Skeletal muscle tissue (tissue), 4 donors: Measurements from ENCODE around the gene DGKE. TPM values are rescaled to one million over a fixed set of nuclear protein-coding genes. Genes with fewer than 3 reads are reported as not detected.

Experiments
- H3K27ac ChIP-seq: one replicate; pipeline ENCODE4 v1.7.0; 2013; ENCODE audit warnings: mild to moderate bottlenecking, low read depth, low read length, inconsistent platforms
- H3K27me3 ChIP-seq, 3 donors: one replicate each; pipeline ENCODE4 v1.7.0; 2013; ENCODE audit warnings: low read length in 3 of 3; ENCODE audit not compliant: control insufficient read depth in 3 of 3, insufficient read depth in 3 of 3
- H3K36me3 ChIP-seq, 3 donors: one replicate each; pipeline ENCODE4 v1.7.0; 2013; ENCODE audit warnings: low read length in 3 of 3; ENCODE audit not compliant: control insufficient read depth in 3 of 3, insufficient read depth in 3 of 3
- H3K4me1 ChIP-seq, 3 donors: one replicate each; pipeline ENCODE4 v1.7.0; 2013; ENCODE audit warnings: low read length in 3 of 3, mild to moderate bottlenecking in 3 of 3; ENCODE audit not compliant: control insufficient read depth in 3 of 3, insufficient read depth in 3 of 3
- H3K4me3 ChIP-seq, 3 donors: one replicate each; pipeline ENCODE4 v1.7.0; 2013; ENCODE audit warnings: low read length in 3 of 3
- H3K9ac ChIP-seq, 3 donors: one replicate each; pipeline ENCODE4 v1.7.0; 2013; ENCODE audit warnings: low read length in 3 of 3, mild to moderate bottlenecking in 3 of 3, moderate library complexity in 2 of 3, low read depth in 1 of 3
- H3K9me3 ChIP-seq, 3 donors: one replicate each; pipeline ENCODE4 v1.7.0; 2013; ENCODE audit warnings: low read length in 3 of 3; ENCODE audit not compliant: control insufficient read depth in 3 of 3
- total RNA-seq: library from RNA; depleted of rRNA; stranded (reverse); fragments of >200 nt; gene quantifications from one replicate; pipeline ENCODE4 v1.2.3, GENCODE V29; 2014
- donor health status: Osteomylitis.

DGKE gene
- total RNA-seq, 1 donor from 2014 or later: 6.8 TPM

GRCh38 chr17:56908001-56908542, 74.1 kb downstream of the DGKE start:
- Histone ChIP-seq H3K27ac (peak overlapping the region; percentile 29), H3K36me3 (peaks cover 44 to 45% (median 45%) of the 10 kb centered on the region in 3 donors), H3K4me1 (peaks cover 38 to 42% (median 41%) of the 10 kb centered on the region in 3 donors)

DNA sequence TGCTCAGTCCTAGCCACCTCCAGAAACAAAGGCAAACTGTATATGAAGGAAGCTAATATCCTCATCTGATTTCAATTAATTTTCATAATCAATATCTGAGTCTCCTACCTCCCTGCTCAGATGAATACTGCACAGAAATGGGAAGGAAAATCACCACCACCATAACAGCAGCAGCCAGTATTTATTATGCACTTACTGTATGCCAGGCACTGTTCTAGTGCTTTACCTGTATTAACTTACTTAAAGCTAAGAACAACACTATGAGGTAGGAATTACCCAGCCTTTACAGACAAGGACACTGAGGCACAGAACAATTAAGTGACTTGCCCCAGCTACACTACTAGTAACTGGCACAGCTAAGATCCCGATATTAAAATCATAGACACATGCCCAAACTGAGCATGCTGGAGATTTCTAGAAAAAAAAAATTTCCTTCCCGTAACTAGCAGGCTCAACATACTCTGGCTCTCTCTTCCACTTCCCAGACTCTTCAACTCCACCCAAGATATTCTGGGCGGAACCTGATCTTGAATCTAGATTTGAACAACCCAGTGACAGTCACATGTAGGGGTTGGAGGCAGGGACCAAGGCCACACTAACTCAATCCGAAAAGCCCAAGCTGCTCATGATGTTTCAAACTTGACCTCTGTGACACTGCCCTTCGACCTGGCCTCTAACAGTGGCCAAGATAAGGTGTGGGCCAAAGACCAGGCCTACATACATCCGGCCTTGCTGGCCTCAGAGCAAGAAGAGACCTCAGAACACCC, 76.0 kb downstream of the DGKE start:
- H3K9ac ChIP-seq: peak overlapping the region in 1 of 3 donors; percentile 52
- peaks cover 28 to 31% (median 30%) of the 10 kb centered on the region in 3 donors for H3K36me3 ChIP-seq
- H3K27ac ChIP-seq: peak overlapping the region; percentile 76
- H3K27me3 ChIP-seq: no peaks in the 10 kb centered on the region
- H3K4me1 ChIP-seq: peaks cover 44 to 54% (median 45%) of the 10 kb centered on the region in 3 donors
- no peaks in the 10 kb centered on the region for H3K9me3 ChIP-seq
- peak overlapping the region; percentile 17 to 52 (median 45) for H3K4me3 ChIP-seq

More at GRCh38 chr17:56908001-56908542, 74.1 kb downstream of the DGKE start:
- Histone ChIP-seq H3K4me3 (no peak overlapping the region), H3K9me3 (no peaks in the 10 kb centered on the region), H3K27me3 (no peaks in the 10 kb centered on the region), H3K9ac (peak overlapping the region in 1 of 3 donors; percentile 8)

- peak overlapping the region; percentile 76 for H3K27ac ChIP-seq
- H3K36me3 ChIP-seq: peaks cover 23 to 29% (median 28%) of the 10 kb centered on the region in 3 donors
- H3K27me3 ChIP-seq: no peaks in the 10 kb centered on the region
- H3K4me1 ChIP-seq: peaks cover 50 to 61% (median 52%) of the 10 kb centered on the region in 3 donors
- no peaks in the 10 kb centered on the region for H3K9me3 ChIP-seq
- peak overlapping the region; percentile 17 to 52 (median 45) for H3K4me3 ChIP-seq
- peak overlapping the region in 2 of 3 donors; percentile 4 to 52 for H3K9ac ChIP-seq
These were observed 76.7 kb downstream of the DGKE start for GRCh38 chr17:56910509-56911235.

GRCh38 chr17:56912105-56912999, 78.4 kb downstream of the DGKE start:
- Histone ChIP-seq H3K36me3 (peaks cover 13 to 18% (median 14%) of the 10 kb centered on the region in 3 donors), H3K4me1 (peaks cover 53 to 66% (median 56%) of the 10 kb centered on the region in 3 donors), H3K27me3 (no peaks in the 10 kb centered on the region), H3K27ac (peak overlapping the region; percentile 88), H3K4me3 (peak overlapping the region; percentile 88 to 99 (median 99)), H3K9ac (peak overlapping the region; percentile 91 to 98 (median 93)), H3K9me3 (no peaks in the 10 kb centered on the region)

GRCh38 chr17:56913000-56913311, 79.0 kb downstream of the DGKE start:
- H3K4me3 ChIP-seq: peak overlapping the region; percentile 88 to 99 (median 99)
- peaks cover 53 to 66% (median 56%) of the 10 kb centered on the region in 3 donors for H3K4me1 ChIP-seq
- H3K36me3 ChIP-seq: peaks cover 7 to 12% (median 8%) of the 10 kb centered on the region in 3 donors
- peak overlapping the region; percentile 91 to 98 (median 93) for H3K9ac ChIP-seq
- no peaks in the 10 kb centered on the region for H3K27me3 ChIP-seq
- H3K27ac ChIP-seq: peak overlapping the region; percentile 88
- no peaks in the 10 kb centered on the region for H3K9me3 ChIP-seq

DNA sequence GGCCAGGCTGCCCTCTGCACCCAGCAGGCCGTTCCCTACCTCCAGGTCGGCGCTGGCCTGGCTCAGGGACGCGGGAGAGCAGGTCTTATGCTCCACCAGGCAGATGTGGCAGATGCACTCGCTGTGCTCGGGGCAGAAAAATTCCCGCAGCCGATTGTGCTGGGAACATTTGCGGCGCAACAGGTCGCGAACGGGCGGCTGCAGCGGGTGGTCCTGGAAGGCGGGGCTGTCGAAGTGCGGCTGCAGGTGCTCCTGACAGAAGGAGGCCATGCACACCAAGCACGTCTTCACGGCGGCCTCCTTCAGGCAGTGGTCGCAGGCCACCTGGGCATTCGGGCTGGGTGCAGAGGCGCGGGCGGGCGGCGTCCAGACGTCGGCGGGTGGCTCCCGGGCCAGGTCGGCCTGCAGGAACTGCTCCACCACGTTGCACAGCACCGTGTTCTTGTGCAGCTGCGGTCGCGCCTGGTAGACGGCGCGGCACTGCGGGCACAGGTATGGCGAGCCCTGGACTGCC, 79.5 kb downstream of the DGKE start:
- H3K4me3 ChIP-seq: peak overlapping the region; percentile 88 to 99 (median 99)
- H3K27ac ChIP-seq: peak overlapping the region; percentile 88
- peaks cover 3 to 8% (median 4%) of the 10 kb centered on the region in 3 donors for H3K36me3 ChIP-seq
- H3K27me3 ChIP-seq: no peaks in the 10 kb centered on the region
- peaks cover 52 to 63% (median 53%) of the 10 kb centered on the region in 3 donors for H3K4me1 ChIP-seq
- peak overlapping the region; percentile 91 to 98 (median 93) for H3K9ac ChIP-seq
- no peaks in the 10 kb centered on the region for H3K9me3 ChIP-seq

DNA sequence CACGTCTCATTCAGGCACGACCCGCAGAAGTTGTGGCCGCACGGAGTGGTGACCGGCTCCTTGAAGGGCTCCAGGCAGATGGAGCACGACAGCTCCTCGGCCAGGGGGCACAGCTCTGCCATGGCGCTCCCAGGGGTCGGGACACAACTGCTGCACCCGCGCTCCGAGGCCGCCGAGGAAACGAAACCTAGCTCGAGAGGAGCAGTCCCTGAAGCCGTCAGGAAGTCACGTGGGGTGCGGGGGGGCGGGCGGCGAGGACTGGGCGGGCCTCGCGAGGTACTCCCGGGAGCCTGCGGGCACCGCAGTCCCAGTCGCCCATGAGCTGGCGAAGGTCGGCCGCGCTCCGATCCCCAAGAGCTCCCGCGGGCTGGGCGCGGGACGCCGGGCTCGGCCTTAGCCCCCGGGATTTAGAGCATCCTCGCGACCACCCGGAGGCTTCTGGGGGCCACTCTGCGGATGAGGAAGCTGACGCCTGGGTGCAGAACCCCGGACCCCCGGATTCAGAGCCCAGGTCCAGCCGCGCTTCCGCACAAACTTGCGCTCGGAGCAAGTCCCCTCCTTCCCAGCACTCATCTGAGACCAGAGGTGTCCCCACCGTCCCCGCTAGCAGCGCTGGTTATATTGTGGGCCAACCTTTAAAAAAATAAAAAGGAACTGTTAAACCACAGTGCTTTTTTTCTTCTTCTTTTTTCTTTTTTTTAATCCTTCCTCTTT, 80.1 kb downstream of the DGKE start, which contains the start of gene TRIM25:
Gene TRIM25 (minus strand): TSS at position 183 of the 714 bp plus-strand sequence. CDS start 61 bp downstream, at position 122.
- Histone ChIP-seq H3K36me3 (peaks cover 0 to 6% (median 0%) of the 10 kb centered on the region in 3 donors), H3K9me3 (no peaks in the 10 kb centered on the region), H3K4me1 (peaks cover 46 to 58% (median 48%) of the 10 kb centered on the region in 3 donors)

DNA sequence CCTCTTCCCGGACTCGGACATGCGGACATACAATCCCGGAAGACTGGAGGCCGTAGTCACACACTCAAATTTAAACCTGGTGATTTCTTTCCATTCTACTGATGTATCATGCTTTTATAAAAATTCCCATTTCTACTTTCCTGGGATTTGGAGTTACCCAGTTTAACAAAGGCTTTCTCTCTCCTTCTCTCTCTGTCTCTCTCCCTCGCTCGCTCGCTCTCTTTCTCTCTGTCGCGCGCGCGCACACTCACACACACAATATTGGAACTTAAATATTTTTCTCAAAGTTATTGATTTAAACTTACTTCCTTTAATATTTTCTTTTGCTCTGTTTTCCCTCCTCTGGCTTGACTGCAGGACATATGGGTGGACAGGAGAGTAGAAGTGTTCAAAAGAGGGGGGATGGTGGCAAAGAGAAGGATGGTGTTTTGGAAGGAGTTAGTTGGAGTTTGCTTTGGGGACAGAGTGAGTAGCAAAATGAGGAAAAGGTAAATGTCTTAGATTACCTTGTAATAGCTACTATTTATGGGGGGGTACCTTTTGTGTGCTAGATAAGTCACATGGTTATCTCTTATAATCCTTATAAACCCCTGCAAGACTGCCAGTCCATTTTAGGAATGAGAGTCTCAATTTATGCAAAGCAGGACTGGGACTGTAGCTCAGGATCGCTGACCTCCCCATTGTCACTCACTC, 80.8 kb downstream of the DGKE start:
- Histone ChIP-seq H3K36me3 (peaks cover 0 to 4% (median 0%) of the 10 kb centered on the region in 3 donors), H3K9ac (peak overlapping the region; percentile 89 to 98 (median 93)), H3K9me3 (no peaks in the 10 kb centered on the region), H3K4me3 (peak overlapping the region; percentile 88 to 99 (median 99)), H3K27me3 (no peaks in the 10 kb centered on the region), H3K27ac (peak overlapping the region; percentile 88), H3K4me1 (peaks cover 40 to 51% (median 44%) of the 10 kb centered on the region in 3 donors)

More for the DNA sequence above, 80.1 kb downstream of the DGKE start, which contains the start of gene TRIM25:
- peak within 1 kb of the TSS; percentile 88 to 99 (median 99) for H3K4me3 ChIP-seq
- peak within 1 kb of the TSS; percentile 88 for H3K27ac ChIP-seq
- H3K9ac ChIP-seq: peak within 1 kb of the TSS; percentile 91 to 98 (median 93)
- no peaks in the 10 kb centered on the region for H3K27me3 ChIP-seq
